Transverse colon (tissue), 4 donors: ENCODE measurements around the gene RARA. TPM values are rescaled to one million over a fixed set of nuclear protein-coding genes. Genes with fewer than 3 reads are reported as not detected.
A peak's percentile ranks its signal among the peaks of the same experiment; 100 is the strongest.

Experiments
- DNase-seq: peaks from one replicate; pipeline ENCODE4 v3.0.0-alpha.2; 2019
- H3K27ac ChIP-seq, 4 donors: fragments of 200-600 bp; sonication (generic); 2 replicates each; pipeline ENCODE4 v1.5.1; 2016 to 2018; ENCODE audit warnings: inconsistent platforms in 4 of 4
- H3K27me3 ChIP-seq: fragments of 200-600 bp; sonication (generic); 2 replicates; pipeline ENCODE4 v1.5.1; 2017; ENCODE audit warnings: inconsistent platforms
- H3K36me3 ChIP-seq, 4 donors: fragments of 200-600 bp; sonication (generic); 2 replicates each; pipeline ENCODE4 v1.5.1; 2017 to 2019; ENCODE audit warnings: inconsistent platforms in 4 of 4
- H3K4me1 ChIP-seq, 4 donors: fragments of 200-600 bp; sonication (generic); 2 replicates each; pipeline ENCODE4 v1.5.1; 2017 to 2020; ENCODE audit warnings: inconsistent platforms in 4 of 4
- H3K4me3 ChIP-seq, 4 donors: fragments of 200-600 bp; sonication (generic); 1 replicate in 1 of 4; 2 replicates in 3 of 4; pipeline versions ENCODE4 v1.5.1 to v1.6.1; 2017 to 2019; ENCODE audit warnings: inconsistent platforms in 4 of 4
- H3K9me3 ChIP-seq, 2 donors: fragments of 200-600 bp; sonication (generic); 2 replicates each; pipeline ENCODE4 v1.5.1; 2017 to 2019; ENCODE audit warnings: inconsistent platforms in 2 of 2
- EP300 ChIP-seq: sonication (generic); formaldehyde crosslinking; IDR thresholded peaks from one replicate; pipeline ENCODE4 v1.6.1; 2017; ENCODE audit warnings: antibody characterized with exemption, low read depth
- POLR2A ChIP-seq: fragments of 450-650 bp; IDR thresholded peaks from one replicate; pipeline ENCODE4 v1.6.1; 2016; ENCODE audit warnings: antibody characterized with exemption, mild to moderate bottlenecking, moderate library complexity
- POLR2AphosphoS5 ChIP-seq, 3 donors: sonication (generic); formaldehyde crosslinking; IDR thresholded peaks; one replicate each; pipeline ENCODE4 v1.6.1; 2016; ENCODE audit warnings: antibody characterized with exemption in 3 of 3
- WGBS, 2 donors: methylation state at CpG; one replicate each; pipeline ENCODE4 v1.1.5; 2018; ENCODE audit warnings: low coverage in 1 of 2; 5-methylcytosine and 5-hydroxymethylcytosine counted together
- in situ Hi-C, 4 donors: fragments of 200-750 bp; cut with MboI; loops; one replicate each; pipeline versions ENCODE4 v1.15.0 to v1.15.1; 2017; ENCODE audit warnings: low sequenced_read_pairs in 3 of 4, low pct_ligation_motif_present in 1 of 4, low pct_unique_long_range_greater_than_20kb in 1 of 4
- intact Hi-C: fragments of 100-400 bp; cut with DNase I; formaldehyde crosslinking; loops from one replicate; pipeline ENCODE4 v1.15.1; 2023; ENCODE audit warnings: low total_unique reads
- total RNA-seq, 4 donors: library from RNA; depleted of rRNA; stranded (reverse); fragments of >200 nt; gene quantifications; one replicate each; pipeline ENCODE4 v1.1.0, GENCODE V29; 2016
- TF ChIP-seq, protein P1 (sequence below), 5 experiments: fragments of 200-600 bp in 3 of 5; fragments of 450-650 bp in 2 of 5; sonication (generic) in 3 of 5; IDR thresholded peaks; 1 replicate in 2 of 5; 2 replicates in 3 of 5; pipeline ENCODE4 v1.5.1; 2016 to 2017; ENCODE audit warnings: antibody characterized with exemption in 5 of 5, inconsistent platforms in 3 of 5, mild to moderate bottlenecking in 2 of 5, moderate library complexity in 1 of 5

Gene RARA
- total RNA-seq, 4 donors from 2014 or later = 23.5 to 110 (median 49.1) TPM

- intact Hi-C loops = loop anchor here (5.0 kb wide), 1 partner anchor 69 kb away; the partner anchor contains the start of gene WIPF2
- no peaks in the 10 kb centered on the region for H3K27me3 ChIP-seq
- no peaks in the 10 kb centered on the region for H3K9me3 ChIP-seq
- 94 to 97% methylated on average over 2 of the region's 2 CpGs for WGBS, 2 donors
- peaks cover 0 to under 1% (median 0%) of the 10 kb centered on the region in 4 donors for H3K36me3 ChIP-seq
- DNase-seq = no peak
- peak overlapping the region in 1 of 4 donors; percentile 85 for H3K27ac ChIP-seq
- H3K4me3 ChIP-seq = no peak overlapping the region
- TF ChIP-seq, protein P1, sequence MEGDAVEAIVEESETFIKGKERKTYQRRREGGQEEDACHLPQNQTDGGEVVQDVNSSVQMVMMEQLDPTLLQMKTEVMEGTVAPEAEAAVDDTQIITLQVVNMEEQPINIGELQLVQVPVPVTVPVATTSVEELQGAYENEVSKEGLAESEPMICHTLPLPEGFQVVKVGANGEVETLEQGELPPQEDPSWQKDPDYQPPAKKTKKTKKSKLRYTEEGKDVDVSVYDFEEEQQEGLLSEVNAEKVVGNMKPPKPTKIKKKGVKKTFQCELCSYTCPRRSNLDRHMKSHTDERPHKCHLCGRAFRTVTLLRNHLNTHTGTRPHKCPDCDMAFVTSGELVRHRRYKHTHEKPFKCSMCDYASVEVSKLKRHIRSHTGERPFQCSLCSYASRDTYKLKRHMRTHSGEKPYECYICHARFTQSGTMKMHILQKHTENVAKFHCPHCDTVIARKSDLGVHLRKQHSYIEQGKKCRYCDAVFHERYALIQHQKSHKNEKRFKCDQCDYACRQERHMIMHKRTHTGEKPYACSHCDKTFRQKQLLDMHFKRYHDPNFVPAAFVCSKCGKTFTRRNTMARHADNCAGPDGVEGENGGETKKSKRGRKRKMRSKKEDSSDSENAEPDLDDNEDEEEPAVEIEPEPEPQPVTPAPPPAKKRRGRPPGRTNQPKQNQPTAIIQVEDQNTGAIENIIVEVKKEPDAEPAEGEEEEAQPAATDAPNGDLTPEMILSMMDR (IDR thresholded peaks at IDR 0.05) = no peak
- TF ChIP-seq POLR2A (no peak), EP300 (no peak), POLR2AphosphoS5 (IDR thresholded peaks at IDR 0.05) (no peak)
- peaks cover 5 to 45% (median 25%) of the 10 kb centered on the region in 4 donors for H3K4me1 ChIP-seq
- in situ Hi-C loops = loop anchor here in 3 of 4 donors (5.0 to 25.0 kb wide), 4 partner anchors 84 to 274 kb away; partner anchors contain the start of genes CSF3 (in 1 of the 3) and RAPGEFL1 (in 1 of the 3)
Measured at GRCh38 chr17:40286473-40286872, 22.5 kb upstream of the RARA start.

GRCh38 chr17:40287159-40287493, 21.9 kb upstream of the RARA start:
- Histone ChIP-seq H3K27me3 (no peaks in the 10 kb centered on the region), H3K27ac (peak overlapping the region in 2 of 4 donors; percentile 31 to 36), H3K9me3 (no peaks in the 10 kb centered on the region), H3K36me3 (no peaks in the 10 kb centered on the region), H3K4me3 (peak overlapping the region in 1 of 4 donors; percentile 22), H3K4me1 (peaks cover 5 to 45% (median 25%) of the 10 kb centered on the region in 4 donors)
- WGBS, 2 donors = 46 to 100% methylated on average over 1 to 4 of the region's 4 CpGs
- DNase-seq = no peak
- in situ Hi-C loops (loop anchor here in 3 of 4 donors (5.0 to 25.0 kb wide), 4 partner anchors 85 to 275 kb away; partner anchors contain the start of genes CSF3 (in 1 of the 3) and RAPGEFL1 (in 1 of the 3)), intact Hi-C loops (loop anchor here (5.0 kb wide), 1 partner anchor 70 kb away; the partner anchor contains the start of gene WIPF2)
- no peak for TF ChIP-seq POLR2A
- TF ChIP-seq, protein P1 (IDR thresholded peaks at IDR 0.05) = no peak
- no peak for TF ChIP-seq EP300
- TF ChIP-seq POLR2AphosphoS5 (IDR thresholded peaks at IDR 0.05) = no peak

- H3K27me3 ChIP-seq = no peaks in the 10 kb centered on the region
- H3K4me1 ChIP-seq = peaks cover 5 to 45% (median 25%) of the 10 kb centered on the region in 4 donors
- H3K27ac ChIP-seq = peak within 1 kb of the TSS; percentile 44 to 60 (median 57)
- TF ChIP-seq EP300 (no peak), POLR2AphosphoS5 (IDR thresholded peaks at IDR 0.05) (peak; percentile 38 to 51 (median 41)), POLR2A (peak; percentile 42)
- in situ Hi-C loops (loop anchor here in 3 of 4 donors (5.0 to 25.0 kb wide), 4 partner anchors 85 to 275 kb away; partner anchors contain the start of genes CSF3 (in 1 of the 3) and RAPGEFL1 (in 1 of the 3)), intact Hi-C loops (loop anchor here (5.0 kb wide), 1 partner anchor 70 kb away; the partner anchor contains the start of gene WIPF2)
- H3K9me3 ChIP-seq = no peaks in the 10 kb centered on the region
- no peaks in the 10 kb centered on the region for H3K36me3 ChIP-seq
- WGBS, 2 donors = 0% methylated on average over 5 to 46 of the region's 47 CpGs
- DNase-seq = peak; percentile 99
- peak within 1 kb of the TSS; percentile 35 to 62 (median 50) for H3K4me3 ChIP-seq
Measured at GRCh38 chr17:40287494-40288369, 21.2 kb upstream of the RARA start, which contains the start of gene CDC6. CDC6 (plus strand) TSS chr17:40287879; CDS start chr17:40289421, 1,542 bp downstream.

GRCh38 chr17:40290629-40291280, 18.2 kb upstream of the RARA start:
- H3K4me1 ChIP-seq = peaks cover 0 to 23% (median 7%) of the 10 kb centered on the region in 4 donors
- H3K27ac ChIP-seq = peak overlapping the region in 1 of 4 donors; percentile 21
- no peaks in the 10 kb centered on the region for H3K9me3 ChIP-seq
- no peak overlapping the region for H3K4me3 ChIP-seq
- WGBS, 2 donors = 55 to 61% methylated on average over 3 to 4 of the region's 4 CpGs
- H3K36me3 ChIP-seq = no peaks in the 10 kb centered on the region
- TF ChIP-seq, protein P1 (IDR thresholded peaks at IDR 0.05) = peak; percentile 53 to 76 (median 64)
- TF ChIP-seq POLR2AphosphoS5 (IDR thresholded peaks at IDR 0.05) (peak in 1 of 3 donors; percentile 8), POLR2A (no peak)
- intact Hi-C loops (no loop called here), in situ Hi-C loops (loop anchor here (5.0 to 25.0 kb wide), 5 partner anchors 88 to 278 kb away; partner anchors contain the start of genes CSF3 (in 1 of the 4) and RAPGEFL1 (in 1 of the 4))
- peak; percentile 47 for DNase-seq
- H3K27me3 ChIP-seq = no peaks in the 10 kb centered on the region
